ENCODE results near the gene TNS3. TPM values are rescaled to one million over a fixed set of nuclear protein-coding genes. Genes with fewer than 3 reads are reported as not detected.

Gene TNS3
- total RNA-seq, 2 donors from 2014 or later: 0.50 TPM; not detected in 1

GRCh38 chr7:47308808-47309207 lies 273.1 kb downstream of the TNS3 start:
- Mint-ChIP-seq H3K9me3 (peaks cover 5% of the 10 kb centered on the region), H3K4me3 (no peak overlapping the region), H3K27me3 (peaks cover 2 to 8% of the 10 kb centered on the region in 2 donors), H3K27ac (no peak overlapping the region), H3K4me1 (ENCODE audit: low read depth in 2 of 2) (no peaks in the 10 kb centered on the region), H3K36me3 (no peaks in the 10 kb centered on the region)
- ATAC-seq (no peak), DNase-seq (ENCODE audit: low spot score) (no peak)

GRCh38 chr7:47307311-47307710 lies 274.6 kb downstream of the TNS3 start:
- H3K36me3 Mint-ChIP-seq: no peaks in the 10 kb centered on the region
- no peak for ATAC-seq
- H3K27me3 Mint-ChIP-seq: peaks cover 0 to 8% of the 10 kb centered on the region in 2 donors
- DNase-seq (ENCODE audit: low spot score): no peak
- H3K4me3 Mint-ChIP-seq: no peak overlapping the region
- no peaks in the 10 kb centered on the region for H3K4me1 Mint-ChIP-seq (ENCODE audit: low read depth in 2 of 2)
- peaks cover 5% of the 10 kb centered on the region for H3K9me3 Mint-ChIP-seq
- H3K27ac Mint-ChIP-seq: no peak overlapping the region

DNA sequence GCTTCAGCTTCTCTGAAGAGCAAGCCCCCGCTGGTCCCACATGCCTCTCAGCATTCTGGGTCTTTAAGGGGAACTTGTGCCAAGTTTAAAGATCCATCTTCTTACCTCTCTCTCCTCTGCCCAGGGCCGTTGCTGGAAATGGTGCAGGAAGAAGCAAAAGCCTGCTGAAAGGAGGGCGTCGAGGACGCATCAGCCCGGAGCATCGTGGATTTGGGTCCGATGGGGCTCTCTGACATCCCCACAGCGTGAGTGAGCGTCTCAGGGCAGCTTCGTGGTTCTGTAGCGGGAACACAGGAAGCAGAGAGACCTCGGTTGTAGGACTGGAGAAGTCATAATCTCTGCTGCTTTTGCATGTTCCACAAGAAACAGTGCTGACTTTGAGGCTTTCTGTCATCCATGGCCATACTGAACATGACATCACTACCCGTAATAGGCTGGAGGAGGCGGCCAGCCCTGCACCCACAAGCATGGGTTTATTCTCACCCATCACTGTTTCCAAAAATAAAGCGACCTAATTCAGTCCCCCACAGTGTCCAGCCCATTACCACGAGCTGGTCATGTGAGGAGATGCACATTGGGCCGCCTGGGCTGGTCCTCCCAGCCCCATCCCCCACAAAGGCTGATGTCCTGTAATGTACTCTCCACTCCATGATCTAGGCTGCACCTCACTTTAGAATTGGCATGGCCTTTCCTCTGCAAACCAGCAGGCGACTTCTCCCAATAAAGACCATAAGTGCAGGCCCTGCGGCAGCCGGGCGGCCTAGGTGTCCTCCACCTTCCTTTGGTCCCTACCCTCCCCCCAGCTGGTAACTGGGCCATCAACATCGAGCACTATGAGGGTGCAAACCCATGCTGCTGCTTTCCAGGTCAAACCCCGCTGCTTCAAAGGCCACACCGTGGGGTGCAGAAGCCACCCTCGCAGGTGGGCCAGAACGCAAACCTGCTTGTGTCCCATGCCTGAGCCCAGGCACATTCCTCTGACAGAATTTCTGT lies 276.9 kb downstream of the TNS3 start:
- DNase-seq (ENCODE audit: low spot score) (no peak), ATAC-seq (peak in 1 of 2 donors; percentile 20)
- Mint-ChIP-seq H3K27me3 (peaks cover 0 to 8% of the 10 kb centered on the region in 2 donors), H3K4me1 (ENCODE audit: low read depth in 2 of 2) (no peaks in the 10 kb centered on the region), H3K9me3 (peaks cover 5% of the 10 kb centered on the region), H3K27ac (no peak overlapping the region), H3K4me3 (no peak overlapping the region), H3K36me3 (no peaks in the 10 kb centered on the region)

DNA sequence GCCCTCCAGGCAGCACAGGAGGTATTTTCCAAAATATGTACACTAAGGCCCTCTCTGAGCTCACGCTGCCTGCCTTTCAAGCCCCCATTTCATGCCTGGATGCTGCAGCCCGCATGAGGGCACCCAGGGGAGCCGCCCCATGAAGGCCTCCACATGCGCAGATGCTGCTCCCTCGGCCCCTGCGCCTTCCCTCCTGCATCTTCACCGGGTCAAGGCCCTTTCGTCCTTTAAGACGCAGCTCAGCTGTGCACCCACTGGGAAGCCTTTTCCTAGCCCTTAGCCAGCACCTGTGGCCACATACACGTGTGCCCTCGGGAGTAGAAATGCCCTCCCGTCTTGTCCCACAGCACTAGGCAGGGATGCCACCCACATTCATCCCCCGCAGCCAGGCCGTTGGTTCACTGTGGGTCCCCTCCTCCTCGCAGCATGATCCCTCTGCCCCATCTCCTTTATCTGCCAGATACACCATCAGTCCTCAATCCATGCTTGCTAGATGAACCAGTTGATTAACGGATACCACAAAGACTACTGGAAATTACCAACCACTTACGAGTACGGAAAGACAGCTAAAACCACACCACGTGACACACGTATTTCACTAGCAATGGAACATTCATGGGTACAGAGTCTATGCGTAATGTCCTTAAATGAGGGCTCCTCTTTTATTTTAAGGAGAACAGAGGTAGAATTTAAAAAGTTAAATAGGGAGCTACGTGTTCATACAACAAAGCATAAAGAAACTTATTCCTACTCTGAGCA lies 278.0 kb downstream of the TNS3 start:
- Mint-ChIP-seq H3K27me3 (peaks cover 0 to 6% of the 10 kb centered on the region in 2 donors), H3K4me3 (no peak overlapping the region), H3K36me3 (no peaks in the 10 kb centered on the region)

DNA sequence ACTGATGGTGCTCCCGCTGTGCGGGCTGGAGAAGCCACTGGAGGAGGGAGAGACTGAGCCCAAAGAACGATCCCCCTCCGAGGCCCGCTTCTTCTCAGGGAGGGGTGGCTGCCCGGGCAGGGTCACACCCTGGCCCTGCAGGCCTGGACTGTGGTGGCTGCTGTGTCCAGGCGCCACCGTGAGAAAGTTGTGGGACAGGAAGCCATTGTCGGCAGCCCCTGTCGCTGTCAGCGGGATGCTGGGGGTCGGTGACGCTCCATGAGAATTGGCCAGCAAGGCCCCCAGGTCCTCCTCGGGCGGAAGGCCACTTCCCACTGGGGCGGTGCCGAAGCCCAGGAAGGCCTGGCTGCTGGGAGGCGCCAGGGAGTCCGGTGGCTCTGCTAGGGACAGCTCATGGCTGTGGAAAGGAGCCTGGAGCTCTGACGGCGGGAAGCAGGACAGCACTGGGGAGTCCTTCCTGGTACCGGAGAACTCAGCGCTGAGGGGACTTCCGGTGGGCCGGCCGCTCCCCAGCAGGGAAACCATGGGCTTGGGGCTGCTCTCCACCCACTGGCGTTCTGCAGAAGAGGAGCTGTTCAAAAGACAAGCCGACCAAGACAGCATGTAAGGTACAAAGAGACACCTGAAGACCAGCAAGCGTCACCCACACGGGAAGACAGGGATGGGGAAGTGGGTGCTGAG lies 278.8 kb downstream of the TNS3 start:
- no peaks in the 10 kb centered on the region for H3K36me3 Mint-ChIP-seq
- H3K9me3 Mint-ChIP-seq: no peaks in the 10 kb centered on the region
- no peak overlapping the region for H3K27ac Mint-ChIP-seq
- H3K4me1 Mint-ChIP-seq (ENCODE audit: low read depth in 2 of 2): no peaks in the 10 kb centered on the region
- no peak overlapping the region for H3K4me3 Mint-ChIP-seq
- peak in 1 of 2 donors; percentile 33 for ATAC-seq
- H3K27me3 Mint-ChIP-seq: no peaks in the 10 kb centered on the region
- DNase-seq (ENCODE audit: low spot score): no peak

More for the DNA sequence above, 278.0 kb downstream of the TNS3 start:
- Mint-ChIP-seq H3K9me3 (peaks cover 4% of the 10 kb centered on the region), H3K4me1 (ENCODE audit: low read depth in 2 of 2) (no peaks in the 10 kb centered on the region), H3K27ac (no peak overlapping the region)
- DNase-seq (ENCODE audit: low spot score): no peak
- ATAC-seq: no peak

- no peaks in the 10 kb centered on the region for H3K9me3 Mint-ChIP-seq
- H3K36me3 Mint-ChIP-seq: no peaks in the 10 kb centered on the region
- no peak for DNase-seq (ENCODE audit: low spot score)
- no peak overlapping the region for H3K4me3 Mint-ChIP-seq
- no peaks in the 10 kb centered on the region for H3K27me3 Mint-ChIP-seq
- H3K4me1 Mint-ChIP-seq (ENCODE audit: low read depth in 2 of 2): no peaks in the 10 kb centered on the region
- ATAC-seq: no peak
- H3K27ac Mint-ChIP-seq: no peak overlapping the region
Observed at GRCh38 chr7:47302560-47302959, 279.4 kb downstream of the TNS3 start.

DNA sequence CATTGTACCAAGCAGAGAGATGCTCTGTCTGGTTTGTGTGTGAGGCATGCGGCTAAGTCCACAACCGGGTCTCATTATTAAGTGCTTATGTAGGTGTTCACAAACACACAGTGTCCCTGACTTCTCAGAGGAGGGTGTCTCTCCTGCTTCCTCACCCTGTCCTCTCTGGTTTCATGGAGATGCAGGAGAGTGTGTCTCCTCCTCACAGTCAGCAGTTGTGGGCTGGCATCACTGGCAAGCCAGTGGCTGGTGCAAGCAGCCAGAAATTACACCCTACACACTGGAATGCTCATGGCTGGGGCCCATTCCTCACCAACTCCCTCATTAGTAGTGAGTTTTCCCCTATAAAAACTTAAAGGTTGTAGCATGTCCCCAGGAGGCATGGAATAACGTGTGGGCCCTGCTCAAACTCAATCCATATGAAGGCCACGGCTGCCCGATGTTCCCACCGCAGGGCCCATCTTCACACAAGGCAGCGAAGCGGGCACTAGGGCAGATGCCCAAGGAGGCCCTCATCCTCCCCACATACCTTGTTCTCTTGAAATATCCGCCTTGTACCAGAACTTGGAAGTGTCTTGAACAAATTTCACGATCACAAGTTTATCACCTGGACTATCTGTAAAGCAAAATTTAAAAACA lies 280.1 kb downstream of the TNS3 start:
- ATAC-seq (no peak), DNase-seq (ENCODE audit: low spot score) (no peak)
- Mint-ChIP-seq H3K9me3 (no peaks in the 10 kb centered on the region), H3K27me3 (no peaks in the 10 kb centered on the region), H3K36me3 (no peaks in the 10 kb centered on the region), H3K4me1 (ENCODE audit: low read depth in 2 of 2) (no peaks in the 10 kb centered on the region), H3K27ac (no peak overlapping the region), H3K4me3 (no peak overlapping the region)

DNA sequence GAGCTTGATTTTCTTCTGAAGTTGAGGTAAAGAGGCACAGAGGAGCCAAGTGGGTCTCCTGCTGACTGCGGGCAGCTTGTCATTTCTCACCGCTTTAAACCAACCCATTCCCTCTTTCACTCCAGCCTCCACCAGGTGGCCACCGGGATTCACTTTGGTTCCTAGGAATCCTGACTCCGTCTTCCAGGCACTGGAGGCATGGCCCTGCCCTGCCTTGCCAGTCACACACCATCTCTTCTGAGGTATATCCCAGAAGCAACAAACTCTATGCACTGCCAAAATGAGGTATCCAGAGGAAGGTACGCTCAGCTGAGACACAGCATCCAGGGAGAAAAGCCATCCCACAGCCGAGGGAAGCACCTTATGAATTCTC lies 280.8 kb downstream of the TNS3 start:
- DNase-seq (ENCODE audit: low spot score) (no peak), ATAC-seq (no peak)
- H3K36me3 Mint-ChIP-seq: no peaks in the 10 kb centered on the region
- no peaks in the 10 kb centered on the region for H3K9me3 Mint-ChIP-seq
- no peaks in the 10 kb centered on the region for H3K27me3 Mint-ChIP-seq
- H3K4me3 Mint-ChIP-seq: no peak overlapping the region
- H3K4me1 Mint-ChIP-seq (ENCODE audit: low read depth in 2 of 2): no peaks in the 10 kb centered on the region
- no peak overlapping the region for H3K27ac Mint-ChIP-seq

DNA sequence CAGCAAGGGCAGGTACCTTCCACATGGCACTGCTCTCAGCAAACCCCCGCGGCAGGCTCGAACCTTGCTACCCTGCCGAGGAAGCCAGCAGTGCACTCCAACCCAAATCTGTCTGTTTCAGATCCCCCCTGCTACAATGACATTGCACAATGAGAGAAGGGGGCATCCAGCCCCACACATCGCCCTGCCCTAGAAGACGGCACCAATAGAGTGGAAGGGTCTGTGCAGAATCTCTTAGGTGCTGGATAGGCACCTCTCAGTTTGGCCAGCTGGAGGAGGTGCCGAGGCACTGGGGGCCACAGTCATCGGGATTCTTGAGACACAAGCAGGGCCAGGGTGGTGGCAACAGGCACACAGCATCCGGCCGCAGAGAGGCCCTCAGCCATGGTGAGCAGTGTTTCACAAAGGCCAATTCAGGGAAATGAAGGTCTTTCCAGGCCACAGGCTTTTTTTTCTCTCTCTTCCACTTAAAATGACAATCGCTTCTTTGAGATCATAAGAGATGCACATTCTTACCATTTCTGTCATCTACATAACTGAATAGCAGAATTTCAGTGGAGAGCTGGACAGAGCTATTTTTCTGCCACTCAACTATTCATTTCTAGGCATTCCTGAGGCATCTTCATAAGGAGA lies 281.3 kb downstream of the TNS3 start:
- ATAC-seq (no peak), DNase-seq (ENCODE audit: low spot score) (no peak)
- Mint-ChIP-seq H3K27ac (no peak overlapping the region), H3K4me3 (no peak overlapping the region), H3K36me3 (no peaks in the 10 kb centered on the region), H3K9me3 (no peaks in the 10 kb centered on the region), H3K27me3 (no peaks in the 10 kb centered on the region), H3K4me1 (ENCODE audit: low read depth in 2 of 2) (no peaks in the 10 kb centered on the region)

DNA sequence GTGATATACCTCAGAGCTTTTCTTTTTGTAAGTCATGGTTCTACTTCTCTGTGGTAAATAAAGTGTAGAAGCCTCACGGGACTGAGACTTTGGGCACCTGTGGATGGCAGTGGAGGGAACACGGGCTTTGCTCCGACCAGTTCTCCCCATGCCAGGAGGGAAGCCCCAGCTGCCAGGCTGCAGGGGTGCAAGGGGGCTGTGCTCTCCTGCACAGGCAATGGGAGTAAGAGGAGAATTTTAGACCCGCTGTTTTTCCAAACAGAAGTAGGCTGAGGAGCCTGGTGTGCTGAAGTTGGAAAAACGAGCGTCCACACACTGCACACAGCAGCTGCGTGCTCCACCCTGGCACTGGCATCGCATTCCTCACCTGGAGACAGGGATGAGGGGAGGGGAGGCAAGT lies 282.4 kb downstream of the TNS3 start:
- no peaks in the 10 kb centered on the region for H3K9me3 Mint-ChIP-seq

DNA sequence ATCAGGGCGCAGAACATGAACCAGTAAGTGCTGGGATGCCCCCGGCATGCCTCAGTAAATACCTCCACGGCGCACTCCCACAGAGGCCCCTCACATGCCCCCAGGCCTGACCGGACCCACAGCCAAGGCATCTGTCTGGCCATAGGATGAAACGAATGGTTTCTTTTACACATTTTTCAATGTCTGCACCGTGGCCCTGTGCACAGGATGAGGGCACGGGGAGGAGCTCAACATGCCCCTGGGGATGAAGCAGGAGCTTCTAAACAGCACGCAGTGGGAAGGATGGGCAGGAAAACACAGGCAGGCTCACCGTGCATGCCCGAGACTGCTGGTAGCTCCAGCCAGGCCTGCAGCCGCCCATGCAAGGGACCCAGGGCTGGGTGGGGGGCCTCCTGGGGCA lies 283.3 kb downstream of the TNS3 start:
- ATAC-seq (no peak), DNase-seq (ENCODE audit: low spot score) (no peak)
- H3K27me3 Mint-ChIP-seq: no peaks in the 10 kb centered on the region
- H3K36me3 Mint-ChIP-seq: no peaks in the 10 kb centered on the region
- no peak overlapping the region for H3K27ac Mint-ChIP-seq
- no peaks in the 10 kb centered on the region for H3K9me3 Mint-ChIP-seq
- H3K4me1 Mint-ChIP-seq (ENCODE audit: low read depth in 2 of 2): no peaks in the 10 kb centered on the region
- H3K4me3 Mint-ChIP-seq: no peak overlapping the region

More for the DNA sequence above, 282.4 kb downstream of the TNS3 start:
- Mint-ChIP-seq H3K36me3 (no peaks in the 10 kb centered on the region), H3K27ac (no peak overlapping the region), H3K4me1 (ENCODE audit: low read depth in 2 of 2) (no peaks in the 10 kb centered on the region), H3K27me3 (no peaks in the 10 kb centered on the region), H3K4me3 (no peak overlapping the region)
- ATAC-seq (no peak), DNase-seq (ENCODE audit: low spot score) (no peak)

GRCh38 chr7:47297120-47297519 lies 284.8 kb downstream of the TNS3 start:
- H3K36me3 Mint-ChIP-seq: no peaks in the 10 kb centered on the region
- H3K9me3 Mint-ChIP-seq: no peaks in the 10 kb centered on the region
- H3K4me3 Mint-ChIP-seq: no peak overlapping the region
- DNase-seq (ENCODE audit: low spot score): no peak
- ATAC-seq: no peak
- H3K27me3 Mint-ChIP-seq: no peaks in the 10 kb centered on the region
- no peaks in the 10 kb centered on the region for H3K4me1 Mint-ChIP-seq (ENCODE audit: low read depth in 2 of 2)
- H3K27ac Mint-ChIP-seq: no peak overlapping the region

GRCh38 chr7:47295606-47296005 lies 286.3 kb downstream of the TNS3 start:
- no peak overlapping the region for H3K27ac Mint-ChIP-seq
- H3K4me3 Mint-ChIP-seq: no peak overlapping the region
- H3K9me3 Mint-ChIP-seq: no peaks in the 10 kb centered on the region
- no peaks in the 10 kb centered on the region for H3K4me1 Mint-ChIP-seq (ENCODE audit: low read depth in 2 of 2)
- no peak for ATAC-seq
- H3K27me3 Mint-ChIP-seq: no peaks in the 10 kb centered on the region
- H3K36me3 Mint-ChIP-seq: no peaks in the 10 kb centered on the region
- DNase-seq (ENCODE audit: low spot score): no peak

Measured in natural killer cell treated with Interleukin-12 subunit alpha and Interleukin-12 subunit beta and Interleukin-15 and Interleukin-18, amount 100 ng/mL, for 72 hours (primary cell).